ENCODE results near the gene DSC2.
"Not testable (repeated sequence)": the region's sequence is repeated elsewhere in the genome, so short reads cannot be mapped to it uniquely, and the experiment has no call there.

GRCh38 chr18:31011455-31011854 lies 90.8 kb downstream of the DSC2 start:
- TF ChIP-seq CTCF, EZH2, EZH2phosphoT487 (IDR thresholded peaks at IDR 0.05): not testable (repeated sequence)
